ENCODE results near the gene TSPO2. TPM values are rescaled to one million over a fixed set of nuclear protein-coding genes. Genes with fewer than 3 reads are reported as not detected.
A peak's percentile ranks its signal among the peaks of the same experiment; 100 is the strongest.

The TSPO2 gene
- total and polyA plus RNA-seq, 2 experiments from 2014 or later, result not detected

- no peak for DNase-seq (ENCODE audit: low read depth in 1 of 2, low spot score in 1 of 2)
- H3K27me3 ChIP-seq, result no peaks in the 10 kb centered on the region
- no peak for TF ChIP-seq CTCF (IDR thresholded peaks at IDR 0.05; ENCODE audit: low read depth, low read length)
Observed at GRCh38 chr6:41040940-41041536, 1.2 kb upstream of the TSPO2 start.

GRCh38 chr6:41043151-41043550 is 884 bp downstream of the TSPO2 start:
- TF ChIP-seq CTCF (IDR thresholded peaks at IDR 0.05; ENCODE audit: low read depth, low read length), result no peak
- Histone ChIP-seq H3K27me3 (no peaks in the 10 kb centered on the region), H3K9me3 (ENCODE audit: low read depth) (no peaks in the 10 kb centered on the region), H3K27ac (no peak overlapping the region), H3K4me1 (ENCODE audit: low read depth) (peaks cover 43% of the 10 kb centered on the region), H3K36me3 (no peaks in the 10 kb centered on the region), H3K4me3 (no peak overlapping the region)
- no peak for DNase-seq (ENCODE audit: low read depth in 1 of 2, low spot score in 1 of 2)

More at GRCh38 chr6:41040940-41041536, 1.2 kb upstream of the TSPO2 start:
- Histone ChIP-seq H3K27ac (no peak overlapping the region), H3K4me3 (no peak overlapping the region), H3K9me3 (ENCODE audit: low read depth) (no peaks in the 10 kb centered on the region), H3K4me1 (ENCODE audit: low read depth) (peaks cover 34% of the 10 kb centered on the region), H3K36me3 (no peaks in the 10 kb centered on the region)

DNA sequence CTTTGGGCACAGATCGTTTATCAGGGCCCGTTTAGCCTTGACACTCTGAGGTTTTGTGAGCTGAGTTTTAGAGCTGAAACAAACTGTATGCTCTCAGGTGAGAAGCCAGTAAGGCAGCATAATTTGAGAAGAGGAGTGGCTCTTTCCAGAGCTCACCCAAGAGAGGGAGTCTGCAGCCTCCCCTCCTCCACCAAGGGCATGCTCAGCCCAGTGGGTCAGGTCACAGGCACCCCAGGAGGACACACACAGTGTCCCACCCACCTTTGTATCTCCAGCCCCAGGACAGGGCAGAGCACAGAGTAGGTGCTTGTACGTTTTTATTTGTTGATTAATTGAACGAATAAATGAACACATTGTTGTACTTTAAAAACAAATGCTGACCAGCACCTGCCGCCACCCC is 3.4 kb downstream of the TSPO2 start:
- H3K4me1 ChIP-seq (ENCODE audit: low read depth), result peaks cover 58% of the 10 kb centered on the region

GRCh38 chr6:41046084-41046483 is 3.8 kb downstream of the TSPO2 start:
- Histone ChIP-seq H3K27ac (peak overlapping the region; percentile 77), H3K36me3 (no peaks in the 10 kb centered on the region), H3K9me3 (ENCODE audit: low read depth) (no peaks in the 10 kb centered on the region), H3K4me1 (ENCODE audit: low read depth) (peaks cover 58% of the 10 kb centered on the region), H3K4me3 (no peak overlapping the region), H3K27me3 (no peaks in the 10 kb centered on the region)
- TF ChIP-seq CTCF (IDR thresholded peaks at IDR 0.05; ENCODE audit: low read depth, low read length), result no peak
- no peak for DNase-seq (ENCODE audit: low read depth in 1 of 2, low spot score in 1 of 2)

More for the DNA sequence above, 3.4 kb downstream of the TSPO2 start:
- Histone ChIP-seq H3K36me3 (no peaks in the 10 kb centered on the region), H3K27me3 (no peaks in the 10 kb centered on the region), H3K9me3 (ENCODE audit: low read depth) (no peaks in the 10 kb centered on the region), H3K4me3 (no peak overlapping the region), H3K27ac (peak overlapping the region; percentile 77)
- no peak for TF ChIP-seq CTCF (IDR thresholded peaks at IDR 0.05; ENCODE audit: low read depth, low read length)
- DNase-seq (ENCODE audit: low read depth in 1 of 2, low spot score in 1 of 2), result no peak

DNA sequence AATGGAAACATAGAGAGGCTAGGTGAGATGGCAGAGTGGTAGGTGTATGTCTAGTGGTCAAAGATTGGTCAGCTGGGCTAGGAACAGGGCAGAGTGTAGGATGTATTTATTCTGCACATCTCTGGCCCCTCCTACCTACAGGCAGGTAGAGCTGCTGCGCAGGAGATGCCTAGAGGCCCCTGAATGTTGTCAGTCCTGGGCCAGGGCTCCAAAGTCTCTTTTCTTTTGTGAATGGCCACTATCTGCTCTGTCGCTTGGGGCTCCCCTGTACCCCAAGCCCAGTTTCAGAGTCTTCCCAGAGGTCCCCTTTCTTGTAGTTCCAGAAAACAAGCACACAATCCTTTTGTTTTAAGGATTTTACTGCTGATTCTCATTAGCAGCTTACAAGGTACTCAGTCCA is 5.0 kb downstream of the TSPO2 start:
- Histone ChIP-seq H3K9me3 (ENCODE audit: low read depth) (no peaks in the 10 kb centered on the region), H3K27me3 (no peaks in the 10 kb centered on the region), H3K36me3 (no peaks in the 10 kb centered on the region), H3K4me3 (no peak overlapping the region), H3K4me1 (ENCODE audit: low read depth) (peaks cover 66% of the 10 kb centered on the region), H3K27ac (peak overlapping the region; percentile 96)
- no peak for DNase-seq (ENCODE audit: low read depth in 1 of 2, low spot score in 1 of 2)
- TF ChIP-seq CTCF (IDR thresholded peaks at IDR 0.05; ENCODE audit: low read depth, low read length), result no peak
